Measurements from ENCODE around the gene CNTN6.
"Not testable (repeated sequence)": the region's sequence is repeated elsewhere in the genome, so short reads cannot be mapped to it uniquely, and the experiment has no call there.

Gene CNTN6

GRCh38 chr3:1374471-1374870 lies 281.6 kb downstream of the CNTN6 start:
- no peak for FAIRE-seq
- no peak for DNase-seq (ENCODE audit: insufficient read length, low spot score)
- no peak for TF ChIP-seq POLR2A (IDR thresholded peaks at IDR 0.05; ENCODE audit: low read depth, low read length)

DNA sequence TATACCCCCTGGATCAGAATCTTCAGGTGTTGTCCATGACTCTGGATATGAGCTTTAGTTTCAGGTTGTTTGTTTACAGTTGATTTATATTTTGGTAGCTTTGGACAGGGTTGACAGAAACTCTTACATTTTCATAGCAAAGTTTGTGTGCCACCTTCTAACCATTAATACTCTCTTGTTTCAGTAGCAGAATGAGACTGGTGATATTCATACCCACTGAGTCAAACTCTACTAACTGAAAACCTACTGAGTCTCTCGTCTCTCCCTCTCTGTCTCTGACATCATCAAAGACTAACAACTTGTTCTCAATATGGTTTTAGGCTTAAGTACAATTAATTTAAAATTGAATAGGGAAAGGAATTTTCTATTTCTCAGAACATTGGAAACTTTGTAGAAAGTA lies 282.3 kb downstream of the CNTN6 start:
- no peak for DNase-seq (ENCODE audit: insufficient read length, low spot score)
- TF ChIP-seq TAF1 (IDR thresholded peaks at IDR 0.05; ENCODE audit: low read depth, low read length), result no peak
- TF ChIP-seq POLR2A (IDR thresholded peaks at IDR 0.05; ENCODE audit: low read depth, low read length), result no peak
- TF ChIP-seq POU2F2 (IDR thresholded peaks at IDR 0.05; ENCODE audit: low read depth, low read length), result no peak
- no peak for TF ChIP-seq PAX5 (IDR thresholded peaks at IDR 0.05; ENCODE audit: insufficient read depth, low read length, severe bottlenecking)
- TF ChIP-seq SPI1 (IDR thresholded peaks at IDR 0.05; ENCODE audit: low read depth, low read length), result no peak
- no peak for TF ChIP-seq POLR2AphosphoS5 (IDR thresholded peaks at IDR 0.05; ENCODE audit: low read depth, low read length)
- FAIRE-seq, result no peak

DNA sequence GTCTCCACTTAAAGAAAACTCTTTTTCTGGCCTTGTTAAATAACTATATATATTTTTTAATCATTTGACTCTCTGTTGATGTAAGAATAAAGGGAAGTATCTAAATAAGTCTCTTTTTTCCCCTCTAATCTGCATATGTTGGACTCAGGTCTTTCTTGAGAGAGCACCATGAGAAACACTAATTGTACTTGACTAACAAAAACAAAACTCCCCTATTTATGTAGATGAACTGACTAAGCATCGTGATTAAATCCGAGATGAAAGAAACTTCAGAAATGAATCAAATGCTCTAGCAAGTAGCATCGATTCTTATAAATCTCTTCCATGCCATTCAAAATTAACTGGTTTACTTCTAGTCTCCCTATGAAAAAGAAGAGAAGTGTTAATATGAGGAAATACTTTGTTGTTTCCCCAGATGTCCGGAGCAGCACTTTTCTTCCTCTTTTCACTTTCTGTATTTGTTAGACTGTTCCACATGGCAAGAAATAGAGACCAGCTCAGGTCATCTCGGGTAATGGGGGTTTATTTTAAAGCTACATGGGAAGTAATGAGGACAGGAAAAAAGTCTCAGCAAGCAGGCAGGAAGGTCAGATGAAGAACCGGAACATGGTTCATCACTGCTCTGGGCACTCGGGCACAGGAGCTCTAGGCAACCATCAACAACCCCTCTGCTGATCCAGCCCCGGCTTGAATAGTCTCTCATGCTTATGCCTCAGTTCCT lies 288.3 kb downstream of the CNTN6 start:
- no peak for TF ChIP-seq POLR2AphosphoS5 (IDR thresholded peaks at IDR 0.05; ENCODE audit: low read depth, low read length)
- TF ChIP-seq PAX5 (IDR thresholded peaks at IDR 0.05; ENCODE audit: insufficient read depth, low read length, severe bottlenecking), result no peak
- no peak for TF ChIP-seq POU2F2 (IDR thresholded peaks at IDR 0.05; ENCODE audit: low read depth, low read length)
- no peak for TF ChIP-seq SPI1 (IDR thresholded peaks at IDR 0.05; ENCODE audit: low read depth, low read length)
- TF ChIP-seq POLR2A (IDR thresholded peaks at IDR 0.05; ENCODE audit: low read depth, low read length), result no peak
- no peak for TF ChIP-seq TAF1 (IDR thresholded peaks at IDR 0.05; ENCODE audit: low read depth, low read length)
- FAIRE-seq (no peak), DNase-seq (ENCODE audit: insufficient read length, low spot score) (no peak)

- DNase-seq (ENCODE audit: insufficient read length, low spot score) (no peak), FAIRE-seq (no peak)
- TF ChIP-seq POLR2AphosphoS5 (IDR thresholded peaks at IDR 0.05; ENCODE audit: low read depth, low read length) (no peak), POLR2A (IDR thresholded peaks at IDR 0.05; ENCODE audit: low read depth, low read length) (no peak), PAX5 (IDR thresholded peaks at IDR 0.05; ENCODE audit: insufficient read depth, low read length, severe bottlenecking) (no peak), SPI1 (IDR thresholded peaks at IDR 0.05; ENCODE audit: low read depth, low read length) (no peak), TAF1 (IDR thresholded peaks at IDR 0.05; ENCODE audit: low read depth, low read length) (no peak), POU2F2 (IDR thresholded peaks at IDR 0.05; ENCODE audit: low read depth, low read length) (no peak)
Observed at GRCh38 chr3:1381647-1382036, 288.8 kb downstream of the CNTN6 start.

DNA sequence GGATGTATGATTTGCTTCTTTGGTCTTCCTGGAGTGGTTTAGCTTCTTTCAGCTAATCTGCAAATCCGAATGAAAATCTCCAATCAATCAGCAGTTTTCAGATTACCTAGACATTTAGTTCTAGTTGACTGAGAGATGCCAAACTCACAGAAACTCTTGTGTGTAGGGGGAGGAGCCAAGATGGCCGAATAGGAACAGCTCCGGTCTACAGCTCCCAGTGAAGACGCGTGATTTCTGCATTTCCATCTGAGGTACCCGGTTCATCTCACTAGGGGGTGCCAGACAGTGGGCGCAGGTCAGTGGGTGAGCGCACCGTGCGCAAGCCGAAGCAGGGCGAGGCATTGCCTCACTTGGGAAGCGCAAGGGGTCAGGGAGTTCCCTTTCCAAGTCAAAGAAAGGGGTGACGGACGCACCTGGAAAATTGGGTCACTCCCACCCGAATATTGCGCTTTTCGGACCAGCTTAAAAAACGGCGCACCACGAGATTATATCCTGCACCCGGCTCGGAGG lies 294.6 kb downstream of the CNTN6 start:
- not testable (repeated sequence) for FAIRE-seq; DNase-seq (ENCODE audit: insufficient read length, low spot score)

GRCh38 chr3:1394188-1394587 lies 301.4 kb downstream of the CNTN6 start:
- FAIRE-seq (no peak), DNase-seq (ENCODE audit: insufficient read length, low spot score) (no peak)
- TF ChIP-seq SPI1 (IDR thresholded peaks at IDR 0.05; ENCODE audit: low read depth, low read length), result no peak
- no peak for TF ChIP-seq POLR2AphosphoS5 (IDR thresholded peaks at IDR 0.05; ENCODE audit: low read depth, low read length)
- no peak for TF ChIP-seq PAX5 (IDR thresholded peaks at IDR 0.05; ENCODE audit: insufficient read depth, low read length, severe bottlenecking)
- no peak for TF ChIP-seq TAF1 (IDR thresholded peaks at IDR 0.05; ENCODE audit: low read depth, low read length)
- TF ChIP-seq POU2F2 (IDR thresholded peaks at IDR 0.05; ENCODE audit: low read depth, low read length), result no peak
- TF ChIP-seq POLR2A (IDR thresholded peaks at IDR 0.05; ENCODE audit: low read depth, low read length), result no peak

DNA sequence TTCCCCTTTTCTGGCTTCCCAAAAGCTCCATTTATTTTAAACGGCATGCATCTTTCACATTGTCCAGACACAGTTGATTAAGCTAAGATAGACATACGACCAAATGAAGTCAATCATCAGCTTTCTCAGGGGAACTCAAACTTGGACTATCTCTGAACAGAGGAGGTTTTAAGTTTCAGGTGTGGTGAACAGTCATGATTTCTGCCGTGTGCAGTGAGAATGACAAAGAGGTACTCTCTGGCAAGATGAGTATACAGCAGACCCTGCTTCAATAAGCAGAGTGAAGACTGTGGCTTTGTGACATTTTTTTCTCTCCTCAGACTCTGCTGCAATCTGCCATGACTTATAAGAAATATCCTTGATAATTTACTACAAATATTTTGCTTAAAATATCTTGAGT lies 307.7 kb downstream of the CNTN6 start:
- no peak for DNase-seq (ENCODE audit: insufficient read length, low spot score)
- no peak for FAIRE-seq
- TF ChIP-seq TAF1 (IDR thresholded peaks at IDR 0.05; ENCODE audit: low read depth, low read length), result no peak
- no peak for TF ChIP-seq PAX5 (IDR thresholded peaks at IDR 0.05; ENCODE audit: insufficient read depth, low read length, severe bottlenecking)
- TF ChIP-seq POLR2A (IDR thresholded peaks at IDR 0.05; ENCODE audit: low read depth, low read length), result no peak
- TF ChIP-seq POU2F2 (IDR thresholded peaks at IDR 0.05; ENCODE audit: low read depth, low read length), result no peak
- no peak for TF ChIP-seq POLR2AphosphoS5 (IDR thresholded peaks at IDR 0.05; ENCODE audit: low read depth, low read length)
- TF ChIP-seq SPI1 (IDR thresholded peaks at IDR 0.05; ENCODE audit: low read depth, low read length), result no peak

- FAIRE-seq (no peak), DNase-seq (ENCODE audit: insufficient read length, low spot score) (no peak)
- TF ChIP-seq TAF1 (IDR thresholded peaks at IDR 0.05; ENCODE audit: low read depth, low read length) (no peak), POU2F2 (IDR thresholded peaks at IDR 0.05; ENCODE audit: low read depth, low read length) (no peak), POLR2A (IDR thresholded peaks at IDR 0.05; ENCODE audit: low read depth, low read length) (no peak), SPI1 (IDR thresholded peaks at IDR 0.05; ENCODE audit: low read depth, low read length) (no peak), PAX5 (IDR thresholded peaks at IDR 0.05; ENCODE audit: insufficient read depth, low read length, severe bottlenecking) (no peak), POLR2AphosphoS5 (IDR thresholded peaks at IDR 0.05; ENCODE audit: low read depth, low read length) (no peak)
Observed at GRCh38 chr3:1404270-1404962, 311.6 kb downstream of the CNTN6 start.

DNA sequence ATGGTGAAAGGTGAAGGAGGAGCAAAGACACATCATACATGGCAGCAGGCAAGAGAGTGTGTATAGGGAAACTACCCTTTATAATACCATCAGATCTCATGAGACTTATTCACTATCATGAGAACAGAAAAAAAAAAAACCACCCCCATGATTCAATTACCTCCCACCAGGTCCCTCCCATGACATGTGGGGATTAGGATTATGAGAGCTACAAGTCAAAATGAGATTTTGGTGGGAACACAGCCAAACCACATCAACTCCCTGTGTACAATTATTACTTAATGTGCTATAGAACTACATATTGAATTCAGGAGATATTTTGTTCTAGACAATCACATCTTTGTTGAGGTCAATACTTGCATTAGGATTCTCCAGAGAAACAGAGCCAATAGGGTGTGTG lies 313.4 kb downstream of the CNTN6 start:
- no peak for DNase-seq (ENCODE audit: insufficient read length, low spot score)
- no peak for FAIRE-seq
- no peak for TF ChIP-seq PAX5 (IDR thresholded peaks at IDR 0.05; ENCODE audit: insufficient read depth, low read length, severe bottlenecking)
- no peak for TF ChIP-seq POLR2A (IDR thresholded peaks at IDR 0.05; ENCODE audit: low read depth, low read length)
- TF ChIP-seq SPI1 (IDR thresholded peaks at IDR 0.05; ENCODE audit: low read depth, low read length), result no peak
- no peak for TF ChIP-seq POU2F2 (IDR thresholded peaks at IDR 0.05; ENCODE audit: low read depth, low read length)
- TF ChIP-seq POLR2AphosphoS5 (IDR thresholded peaks at IDR 0.05; ENCODE audit: low read depth, low read length), result no peak
- no peak for TF ChIP-seq TAF1 (IDR thresholded peaks at IDR 0.05; ENCODE audit: low read depth, low read length)

- DNase-seq (ENCODE audit: insufficient read length, low spot score) (no peak), FAIRE-seq (no peak)
- TF ChIP-seq PAX5 (IDR thresholded peaks at IDR 0.05; ENCODE audit: insufficient read depth, low read length, severe bottlenecking) (no peak), POLR2AphosphoS5 (IDR thresholded peaks at IDR 0.05; ENCODE audit: low read depth, low read length) (no peak), POLR2A (IDR thresholded peaks at IDR 0.05; ENCODE audit: low read depth, low read length) (no peak), POU2F2 (IDR thresholded peaks at IDR 0.05; ENCODE audit: low read depth, low read length) (no peak), SPI1 (IDR thresholded peaks at IDR 0.05; ENCODE audit: low read depth, low read length) (no peak), TAF1 (IDR thresholded peaks at IDR 0.05; ENCODE audit: low read depth, low read length) (no peak)
Observed at GRCh38 chr3:1421577-1421976, 328.8 kb downstream of the CNTN6 start.

Measured in GM12891 (cell line).